Activated CD4-positive, alpha-beta T cell treated with anti-CD3 and anti-CD28 coated beads, Interleukin-2, amount 50 U/mL, for 16 hours (primary cell): Measurements from ENCODE around the gene RER1.

Source experiments
- DNase-seq: peaks from one replicate; pipeline ENCODE4 v3.0.0-alpha.2; 2020

RER1 gene

DNA sequence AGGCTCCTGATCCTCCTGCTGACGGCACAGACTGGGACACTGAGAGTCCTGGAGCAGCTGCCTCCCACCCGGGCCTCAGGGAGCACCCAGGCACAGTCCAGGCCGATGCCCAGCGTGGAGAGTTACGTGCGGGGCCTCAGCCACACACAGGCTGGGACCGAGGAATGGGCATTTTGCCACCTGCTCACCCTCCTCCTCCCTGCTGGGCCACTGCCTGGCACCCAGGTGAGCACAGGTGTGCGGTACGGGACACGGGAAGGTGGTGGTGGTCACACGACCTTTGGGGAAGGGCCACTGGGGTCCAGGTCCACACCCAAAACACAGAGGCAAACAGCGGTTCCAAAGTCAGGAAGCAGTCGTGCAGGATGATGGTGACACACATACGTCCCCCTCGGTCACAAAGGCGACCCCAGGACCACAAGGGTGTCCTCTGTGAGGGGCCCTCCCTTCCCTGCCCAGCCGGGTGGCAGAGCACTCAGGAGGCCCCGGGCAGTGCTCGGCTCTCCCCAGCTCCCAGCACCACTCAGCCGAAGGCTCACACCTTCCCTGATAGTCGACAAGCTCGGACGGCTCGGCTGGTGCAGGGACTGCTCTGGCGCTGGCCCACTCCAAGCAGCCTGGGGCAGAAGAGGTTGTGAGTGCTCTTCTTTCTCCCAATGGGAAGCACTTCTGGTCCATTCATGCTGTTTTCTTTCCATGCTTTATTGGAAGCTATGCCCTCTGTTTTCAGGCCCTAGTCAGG, 14.5 kb upstream of the RER1 start:
- DNase-seq: no peak

DNA sequence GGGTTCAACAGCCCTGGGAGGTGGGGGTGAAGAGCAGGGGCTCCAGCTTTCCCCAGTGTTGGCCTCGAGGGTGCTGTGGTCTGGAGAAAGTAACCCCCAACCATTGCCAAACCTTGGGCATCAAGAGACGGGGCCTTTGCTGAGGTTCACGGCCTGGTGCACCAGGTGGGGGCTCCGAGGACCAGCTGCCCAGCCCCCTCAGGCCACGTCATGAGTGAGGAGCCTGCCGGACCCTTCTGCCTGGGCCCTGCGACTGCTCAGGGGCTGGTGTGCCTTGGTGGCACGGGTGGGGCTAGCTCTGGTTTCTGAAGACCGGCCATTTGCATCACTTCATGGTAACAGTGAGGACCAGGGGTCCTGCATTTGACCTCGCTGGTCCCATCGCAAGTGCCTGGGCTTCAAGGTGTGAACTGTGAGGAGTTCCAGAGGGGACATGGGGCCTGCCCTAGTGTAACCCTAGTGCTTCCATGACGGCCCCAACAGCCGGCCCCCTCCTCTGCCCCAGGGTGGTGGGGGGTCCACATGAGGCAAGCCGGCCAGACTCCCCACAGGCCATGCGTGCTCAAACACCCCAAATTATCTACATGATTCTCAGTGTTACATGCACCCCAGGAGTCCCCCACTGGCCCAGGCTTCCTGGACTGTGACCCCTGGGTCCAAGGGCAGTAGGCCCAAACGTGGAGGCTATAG, 13.7 kb upstream of the RER1 start:
- no peak for DNase-seq

DNA sequence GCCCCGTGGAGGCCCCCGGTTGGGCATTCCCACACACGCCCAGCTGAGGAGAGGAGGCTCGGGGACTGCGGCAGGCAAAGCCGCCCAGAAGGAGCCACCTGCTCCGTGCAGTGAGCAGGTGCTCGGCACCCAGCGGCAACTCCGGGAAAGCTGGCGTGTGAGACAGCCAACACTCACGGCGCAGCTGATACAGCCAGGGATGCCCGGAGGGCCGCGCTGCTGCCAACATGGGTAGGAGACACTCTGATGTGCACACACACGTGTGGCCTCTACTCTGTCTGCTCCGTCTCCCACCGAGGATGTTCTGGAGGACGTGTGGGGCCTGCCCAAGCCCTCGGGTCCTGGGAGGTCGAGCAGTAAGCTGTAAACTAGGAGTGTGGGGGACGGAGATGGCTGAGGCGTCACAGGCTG, 13.2 kb upstream of the RER1 start:
- DNase-seq: no peak

DNA sequence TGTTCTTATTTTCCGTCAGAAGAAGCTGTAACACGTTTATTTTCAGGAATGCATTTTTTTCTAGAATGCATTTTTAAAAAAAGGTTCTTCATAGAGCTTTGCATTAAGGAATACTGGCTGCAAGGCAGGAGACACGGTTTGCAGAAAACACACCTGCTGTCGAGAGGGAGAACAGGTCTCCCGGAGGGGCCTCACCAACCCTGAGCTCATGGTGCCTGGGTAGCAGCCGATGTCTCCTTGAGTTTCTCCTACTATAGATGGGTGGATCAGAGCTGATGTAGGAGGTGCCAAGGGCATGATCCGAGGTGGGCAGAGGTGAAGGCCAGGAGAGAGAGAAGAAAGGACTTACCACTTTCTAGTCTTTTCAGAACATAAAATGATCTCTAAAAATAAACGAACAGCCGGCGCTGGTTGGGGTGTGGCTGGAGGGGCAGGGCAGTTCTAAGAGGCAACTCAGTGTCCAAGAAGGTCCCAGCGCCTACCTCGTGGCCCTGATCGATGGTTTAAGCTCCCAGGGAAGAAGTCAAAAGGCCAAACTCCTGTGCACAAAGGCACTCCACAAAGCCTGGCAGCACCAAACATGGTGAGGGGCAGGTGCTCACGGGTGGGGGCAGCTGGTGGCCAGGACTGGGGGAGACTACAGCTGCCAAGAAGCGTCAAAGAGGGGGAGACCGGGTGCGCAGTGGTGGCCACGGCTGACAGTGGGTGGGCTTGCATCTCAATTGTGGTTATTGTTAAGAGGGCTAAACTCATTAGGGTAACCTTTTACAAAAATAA, 12.5 kb upstream of the RER1 start:
- no peak for DNase-seq

DNA sequence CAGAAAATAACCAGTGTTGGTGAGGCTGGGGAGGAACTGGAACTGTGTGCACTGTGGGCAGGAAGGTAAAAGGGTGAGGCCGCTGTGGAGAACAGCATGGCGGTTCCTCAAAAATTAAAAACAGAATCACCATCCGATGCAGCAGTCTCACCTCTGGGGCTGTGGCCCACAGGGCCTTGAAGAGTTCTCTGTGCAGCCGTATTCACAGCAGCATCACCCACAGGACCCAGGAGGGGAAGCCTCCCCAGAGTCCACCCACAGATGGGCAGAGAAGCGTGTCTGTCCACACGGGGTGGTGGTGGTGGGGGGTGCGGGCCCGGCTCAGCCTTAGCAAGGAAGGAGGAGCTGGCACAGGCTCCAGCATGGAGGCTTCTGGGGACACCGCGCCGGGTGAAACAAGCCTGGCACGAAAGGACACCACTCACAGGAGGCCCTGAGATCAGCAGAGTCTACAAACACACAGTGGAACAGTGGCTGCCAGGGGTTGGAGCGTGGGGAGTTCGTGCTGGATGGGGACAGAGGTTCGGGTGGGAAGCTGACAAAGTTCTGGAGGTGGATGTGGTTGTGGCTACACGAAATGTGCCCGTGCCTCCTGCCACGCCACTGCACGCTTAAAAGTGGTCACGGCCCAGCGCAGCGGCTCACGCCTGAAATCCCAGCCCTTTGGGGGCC, 11.8 kb upstream of the RER1 start:
- no peak for DNase-seq

DNA sequence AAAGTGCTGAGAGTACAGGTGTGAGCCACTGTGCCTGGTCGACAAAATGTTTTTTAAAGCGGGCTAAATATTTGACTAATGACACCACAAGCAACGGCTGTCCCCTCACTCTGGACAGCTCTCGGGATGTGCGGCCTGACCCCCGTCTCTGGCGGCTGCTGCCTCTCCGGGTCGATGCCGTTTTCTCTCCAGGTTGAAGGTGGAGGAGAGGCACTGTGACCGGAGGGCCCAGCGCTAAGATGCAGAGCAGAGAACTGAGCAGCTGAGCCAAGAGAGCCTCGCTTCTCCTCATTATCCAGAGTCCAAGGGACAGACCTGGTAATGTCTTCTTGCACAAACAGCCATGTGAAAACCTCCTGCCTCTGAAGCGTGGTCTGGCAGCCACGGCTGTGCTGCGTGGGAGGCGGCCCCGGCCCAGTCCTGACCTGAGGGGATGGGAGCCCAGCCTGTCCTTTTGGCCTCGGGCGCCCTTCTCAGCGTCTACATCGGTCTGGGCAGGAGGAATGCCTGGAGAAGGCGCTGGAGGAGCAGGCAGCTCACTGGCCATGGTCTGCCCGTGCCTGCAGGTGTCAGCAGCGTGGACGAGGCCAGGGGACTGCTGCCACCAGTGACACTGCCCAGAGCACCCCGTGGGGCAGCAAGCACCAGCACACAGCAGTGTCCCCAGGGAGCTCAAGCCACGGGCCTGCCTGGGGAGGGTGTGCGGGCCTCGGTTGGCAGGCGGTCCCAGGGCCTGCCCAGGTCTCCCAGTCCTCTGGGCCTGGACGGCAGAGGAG, 10.6 kb upstream of the RER1 start:
- no peak for DNase-seq

DNA sequence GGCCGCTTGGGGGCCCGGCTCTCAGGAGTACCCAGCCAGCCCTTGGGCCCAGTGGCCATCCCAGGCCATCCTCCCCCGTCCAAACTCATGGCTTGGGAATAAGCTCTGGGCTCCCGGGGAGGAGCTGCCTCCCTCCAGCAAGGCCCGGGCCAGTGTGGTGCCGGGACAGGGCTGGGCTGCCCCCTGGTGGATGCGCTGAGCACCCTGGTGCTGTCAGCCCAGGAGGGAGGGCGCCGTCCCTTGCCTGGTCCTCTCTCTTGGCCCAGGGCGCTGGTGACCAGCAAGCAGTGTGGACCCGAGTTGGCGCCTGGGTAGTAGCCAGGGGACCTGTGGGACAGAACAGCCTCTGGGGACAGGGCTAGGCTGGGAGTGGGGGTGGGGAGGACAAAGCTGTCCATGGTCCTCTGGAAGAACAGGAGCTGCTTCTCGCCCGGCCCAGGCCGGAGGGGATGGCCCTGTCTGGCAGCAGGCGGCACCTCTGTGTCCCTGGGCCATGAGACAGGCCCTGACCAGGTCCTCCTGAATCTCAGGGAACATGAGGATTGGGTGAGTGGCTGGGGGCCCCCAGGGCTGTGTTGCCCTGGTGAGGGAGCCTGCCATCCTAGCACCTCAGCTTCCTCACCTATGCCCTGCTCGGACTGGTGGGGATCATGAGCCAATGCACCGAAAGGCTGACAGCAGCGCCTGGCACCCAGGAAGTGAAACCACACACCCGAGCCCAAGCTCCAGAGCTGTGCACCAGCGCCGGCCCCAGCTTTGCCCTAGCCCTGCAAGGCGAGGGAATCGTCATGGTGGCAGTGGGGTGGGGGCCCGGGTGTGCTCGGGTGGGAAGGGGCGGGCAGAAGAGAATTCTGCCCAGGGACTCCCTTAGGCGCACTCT, 9.7 kb upstream of the RER1 start:
- DNase-seq: peak; percentile 70

DNA sequence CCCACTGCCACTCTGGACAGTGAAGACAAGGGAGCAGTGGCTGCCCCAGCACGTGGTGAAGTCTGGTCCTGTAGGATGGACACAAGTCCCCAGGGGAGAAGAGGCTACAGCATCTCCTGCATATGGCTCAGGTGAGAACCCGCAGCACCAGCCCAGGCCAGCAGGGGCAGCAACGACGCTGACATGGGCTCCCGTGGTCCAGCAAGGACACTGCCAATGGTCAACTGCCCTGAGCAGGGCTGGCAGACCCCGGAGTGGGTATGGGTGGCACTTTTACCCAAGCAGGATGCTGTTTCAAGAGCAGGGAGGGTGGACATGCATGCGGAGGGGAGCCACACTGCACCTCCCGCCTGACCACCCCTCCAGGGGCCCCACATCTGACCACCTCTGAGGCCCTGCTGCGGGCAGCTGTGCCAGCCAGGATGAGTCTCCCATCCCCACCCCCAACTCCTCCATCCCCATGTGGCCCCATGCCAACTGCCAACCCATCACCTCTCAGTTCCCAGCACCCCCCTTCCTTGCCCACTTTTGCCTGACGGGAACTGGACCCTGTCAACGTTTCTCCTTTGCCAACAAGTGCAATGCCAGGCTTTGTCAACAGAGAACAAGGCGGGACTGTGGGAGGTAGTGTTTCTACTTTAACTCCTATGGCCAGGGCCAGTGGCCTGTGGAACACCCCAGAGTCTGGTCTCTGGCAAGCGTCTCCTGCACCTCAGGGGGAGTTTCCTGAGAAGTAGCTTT, 8.8 kb upstream of the RER1 start:
- peak; percentile 35 for DNase-seq

DNA sequence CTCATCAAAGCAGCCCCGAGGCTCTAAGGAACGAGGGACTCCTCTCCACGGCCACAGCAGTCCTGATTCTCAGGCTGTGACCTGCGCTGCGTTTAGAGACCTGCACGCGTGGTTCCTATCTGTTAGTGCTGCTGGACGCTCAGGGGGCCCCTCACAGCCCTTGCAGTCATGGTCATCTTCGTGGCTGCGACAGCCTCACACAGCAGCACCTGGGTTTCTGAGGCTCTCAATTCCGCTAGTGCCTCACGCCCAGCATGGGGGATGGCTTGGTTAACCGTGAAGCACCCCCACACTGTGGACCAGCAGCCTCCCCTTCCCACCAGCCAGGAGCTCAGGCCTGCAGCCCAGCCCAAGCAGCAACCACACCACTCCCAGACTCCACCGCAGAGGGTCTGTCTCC, 8.1 kb upstream of the RER1 start:
- no peak for DNase-seq

DNA sequence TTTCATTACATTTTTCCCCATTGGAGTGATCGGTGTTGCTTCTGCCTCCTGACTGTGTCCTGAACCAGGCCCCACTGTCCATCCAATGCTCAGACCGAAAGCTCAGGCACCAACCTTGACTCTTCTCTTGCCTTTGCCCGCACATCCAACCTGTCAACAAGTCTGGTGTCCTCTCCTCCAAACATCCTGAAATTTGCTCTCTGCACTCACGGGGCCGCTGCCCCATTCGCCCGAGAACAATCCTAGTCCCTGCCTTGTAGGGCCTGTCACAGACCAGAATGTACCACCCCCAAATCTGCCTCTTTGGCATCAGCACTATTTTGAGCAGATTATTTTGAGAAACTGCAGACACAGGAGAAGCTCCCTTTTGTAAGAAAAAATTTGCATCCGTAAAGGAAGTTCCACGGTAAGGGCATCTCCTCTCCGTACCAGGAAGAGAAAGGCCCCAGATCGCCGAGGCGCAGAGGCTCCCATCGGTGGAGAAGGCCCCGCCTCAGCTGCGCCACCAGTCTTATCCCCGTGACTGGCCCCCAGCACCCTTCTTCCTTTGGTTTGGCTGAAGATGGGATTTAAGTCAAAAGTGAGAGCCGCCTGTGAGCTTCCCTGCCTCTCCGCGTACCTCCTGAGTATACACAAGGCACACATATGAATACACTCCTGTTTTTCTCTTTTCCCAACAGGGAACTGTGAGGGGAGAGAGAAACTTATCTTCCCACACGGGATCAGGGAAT, 7.3 kb upstream of the RER1 start:
- no peak for DNase-seq

DNA sequence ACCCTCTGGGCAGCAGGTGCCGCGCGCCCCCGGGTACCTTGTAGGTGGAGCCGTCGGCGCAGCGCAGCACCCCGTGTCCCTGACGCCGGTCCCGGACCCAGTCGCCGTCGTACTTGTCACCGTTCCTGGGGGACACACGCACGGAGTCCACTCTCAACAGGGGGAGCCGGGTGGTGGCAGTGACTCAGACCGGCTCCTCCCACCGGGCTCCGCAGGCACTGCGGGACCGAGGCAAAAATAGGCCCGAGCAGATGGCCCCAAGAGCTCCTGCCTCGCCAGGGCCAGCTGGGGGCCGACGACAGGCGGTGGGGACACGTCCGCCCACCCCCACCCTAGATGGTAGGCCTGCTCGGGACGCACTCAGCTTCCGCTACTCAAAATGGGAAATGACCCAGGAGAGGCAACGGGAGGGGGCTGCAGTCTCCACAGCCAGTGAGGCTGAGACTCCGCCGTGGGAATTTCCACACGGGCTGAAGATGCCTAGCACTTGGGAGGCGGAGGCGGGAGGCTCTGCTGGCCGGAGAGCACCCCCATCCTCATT, 6.6 kb upstream of the RER1 start:
- no peak for DNase-seq

DNA sequence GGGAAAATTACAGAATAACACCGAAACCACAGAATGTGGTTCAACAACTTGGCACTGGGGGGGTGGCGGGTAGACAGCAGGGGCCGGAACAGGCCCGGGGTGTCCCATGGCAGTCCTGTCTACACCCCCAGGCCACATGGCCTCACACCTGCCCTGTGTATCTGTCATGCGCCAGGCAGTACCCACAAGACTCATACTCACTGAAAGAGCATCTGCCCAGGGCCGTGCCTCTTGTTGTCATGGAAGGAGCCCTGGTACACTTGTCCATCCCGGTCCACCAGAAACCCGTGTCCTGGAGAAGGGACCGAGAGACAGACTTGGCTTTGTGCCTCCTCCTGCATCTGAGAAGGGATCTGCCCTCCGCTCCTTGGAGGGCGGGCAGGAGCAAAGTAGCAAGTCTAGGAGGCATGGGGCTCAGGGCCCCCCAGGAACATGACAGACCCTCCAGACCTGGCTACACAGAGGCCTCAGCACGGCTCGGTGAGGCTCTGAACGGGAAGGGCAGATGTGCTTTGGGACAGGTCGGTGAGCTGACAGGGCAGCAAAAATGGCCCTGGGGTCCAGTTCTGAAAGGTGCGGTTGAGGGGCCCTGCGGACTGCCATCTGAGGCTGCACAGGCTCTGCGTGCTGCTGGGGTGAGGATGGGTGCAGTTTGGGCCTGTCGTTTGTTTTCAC, 5.9 kb upstream of the RER1 start:
- no peak for DNase-seq

DNA sequence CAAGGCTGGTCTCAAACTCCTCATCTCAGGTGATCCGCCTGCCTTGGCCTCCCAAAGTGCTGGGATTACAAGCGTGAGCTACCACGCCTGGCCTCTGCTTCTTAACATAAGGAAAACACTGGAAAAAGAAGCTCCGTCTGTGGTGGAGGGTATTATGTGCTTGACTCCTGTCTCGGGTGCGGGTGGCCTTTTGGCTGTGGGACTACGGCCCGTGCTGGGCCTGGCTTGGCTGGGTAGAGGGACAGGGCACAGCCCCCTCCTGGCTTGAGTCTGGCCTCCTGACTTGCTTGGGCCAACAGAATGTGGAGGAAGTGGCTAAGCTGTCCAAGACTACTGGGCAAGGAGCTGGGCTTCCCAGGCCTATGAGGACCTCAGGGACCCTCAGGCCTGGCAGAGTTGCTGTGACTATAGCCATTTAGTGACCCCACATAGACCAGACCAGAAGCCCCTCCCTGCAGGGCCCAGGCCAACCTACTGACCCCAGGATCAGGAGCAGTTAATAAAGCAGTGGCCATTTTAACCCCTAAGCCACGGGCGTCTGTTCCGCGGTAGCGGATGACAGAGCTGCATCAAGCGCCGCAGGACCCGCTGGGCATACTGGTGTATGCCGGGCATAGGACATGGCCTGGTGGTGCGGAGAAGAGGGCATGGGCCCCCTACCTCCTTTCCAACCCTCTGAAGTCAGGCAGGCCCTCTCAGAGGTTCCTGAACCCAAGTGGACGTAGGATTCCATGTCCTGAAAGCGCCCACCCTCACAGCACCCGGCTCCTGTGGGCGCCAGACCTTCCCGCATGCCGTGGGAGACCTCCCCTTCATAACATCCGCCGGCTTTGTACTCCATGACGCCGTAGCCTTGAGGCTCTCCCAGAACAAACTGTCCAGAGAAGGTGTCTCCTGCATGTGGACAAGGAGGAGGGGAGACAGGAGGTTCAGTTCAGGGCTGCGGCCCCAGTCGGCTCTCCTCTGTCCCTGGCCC, 4.7 kb upstream of the RER1 start:
- no peak for DNase-seq

DNA sequence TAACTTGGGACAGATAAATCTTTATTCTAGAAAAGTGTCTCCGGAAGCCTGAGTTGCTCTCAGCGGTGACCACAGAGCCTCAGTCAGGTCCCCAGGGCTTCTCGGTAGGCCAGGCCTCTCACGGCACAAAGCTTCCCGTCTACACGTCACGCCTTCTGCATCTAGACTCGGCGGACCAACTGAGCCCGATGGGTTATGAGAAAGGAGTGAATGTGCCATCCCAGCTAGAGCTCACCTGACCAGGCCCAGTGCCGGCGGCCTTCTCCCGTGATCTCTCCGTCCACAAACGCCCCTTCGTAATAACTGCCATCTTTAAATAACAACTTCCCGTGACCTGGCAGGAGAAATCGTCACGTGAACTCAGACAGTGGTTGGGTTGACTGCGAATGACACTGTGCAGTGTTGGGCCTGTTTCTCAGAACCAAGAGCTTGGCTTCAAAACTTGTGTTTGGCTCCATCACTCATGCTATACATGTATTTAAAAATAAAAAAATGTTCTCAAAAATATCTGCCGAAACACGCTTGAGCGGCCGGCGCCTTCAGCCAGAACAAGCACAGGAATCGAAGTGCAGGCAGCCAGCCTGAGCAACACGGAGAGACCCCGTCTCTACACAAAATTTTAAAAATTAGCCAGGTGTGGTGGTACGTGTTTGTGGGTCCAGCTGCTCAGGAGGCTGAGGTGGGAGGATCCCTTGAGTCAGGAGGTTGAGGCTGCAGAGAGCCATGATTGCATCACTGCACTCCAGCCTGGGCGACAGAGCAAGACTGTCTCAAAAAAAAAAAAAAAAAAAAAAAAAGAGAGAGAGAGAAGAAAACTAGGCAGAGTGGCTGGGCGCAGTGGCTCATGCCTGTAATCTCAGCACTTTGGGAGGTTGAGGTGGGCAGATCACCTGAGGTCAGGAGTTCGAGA, 3.4 kb upstream of the RER1 start:
- DNase-seq: no peak

DNA sequence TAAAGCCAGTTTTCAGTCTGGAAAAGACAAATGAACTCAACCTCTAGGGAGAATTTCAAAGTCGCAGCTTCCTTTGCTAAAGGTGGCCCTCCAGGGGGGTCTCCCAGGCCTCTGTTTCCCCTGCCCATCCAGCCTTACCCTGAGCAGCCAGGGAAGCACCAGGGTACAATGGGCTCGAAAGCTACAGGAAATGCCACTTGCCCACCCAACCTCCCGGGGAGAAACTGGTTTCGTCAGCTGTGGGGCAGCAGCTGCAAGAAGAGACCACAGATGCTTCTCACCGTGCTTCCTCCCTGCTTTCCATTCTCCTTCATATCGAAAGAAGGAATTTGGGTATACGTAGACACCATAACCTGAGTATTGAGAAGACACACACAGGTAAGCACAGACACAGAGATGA, 2.0 kb upstream of the RER1 start:
- no peak for DNase-seq

DNA sequence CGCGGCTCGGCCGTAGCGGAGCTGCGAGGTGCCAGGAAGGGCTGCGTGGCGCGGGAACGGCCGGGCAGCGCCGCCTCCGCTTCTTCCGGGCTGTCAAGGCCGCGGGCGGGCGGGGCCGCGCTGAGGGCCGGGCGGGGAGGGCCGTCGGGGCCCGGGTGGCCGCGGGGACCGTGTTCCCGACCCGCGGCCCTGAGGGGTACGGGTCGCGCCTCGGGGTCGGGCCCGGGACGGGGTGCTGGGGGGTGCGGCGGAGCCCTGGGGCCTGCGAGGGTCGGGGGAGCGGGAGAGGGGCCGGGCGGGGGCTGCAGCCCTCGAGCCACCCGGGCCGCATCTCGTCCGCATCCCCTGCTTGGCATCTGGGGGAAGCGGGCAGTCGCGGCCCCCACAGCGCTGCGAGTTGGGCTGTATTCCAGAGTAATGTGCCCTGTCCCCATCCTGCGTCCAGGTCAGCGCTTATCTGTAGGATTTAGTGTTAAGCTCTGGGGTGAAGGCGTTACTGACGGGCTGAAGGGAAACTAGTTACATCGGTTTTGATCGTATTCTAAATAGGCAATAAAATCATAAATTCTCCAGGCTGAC, 379 bp downstream of the RER1 start:
- DNase-seq: no peak
